Neutrophil (primary cell): ENCODE measurements around the gene TEAD1.

Experiments used
- H3K27ac ChIP-seq: fragments of 200-600 bp; sonication (generic); 2 replicates; pipeline ENCODE4 v1.5.1; 2016; ENCODE audit warnings: mild to moderate bottlenecking, moderate library complexity
- H3K27me3 ChIP-seq: fragments of 200-600 bp; sonication (generic); 2 replicates; pipeline ENCODE4 v1.6.0; 2016; ENCODE audit warnings: mild to moderate bottlenecking
- H3K36me3 ChIP-seq: fragments of 200-600 bp; sonication (generic); 2 replicates; pipeline ENCODE4 v1.5.1; 2017
- H3K4me1 ChIP-seq, 2 experiments: fragments of 200-600 bp in 1 of 2; sonication (generic) in 1 of 2; 1 replicate in 1 of 2; 2 replicates in 1 of 2; pipeline versions ENCODE4 v1.5.1 to v1.6.1; 2013 to 2016; ENCODE audit warnings: low read depth in 1 of 2, low read length in 1 of 2, mild to moderate bottlenecking in 1 of 2, moderate library complexity in 1 of 2; ENCODE audit not compliant: control insufficient read depth in 1 of 2, insufficient read depth in 1 of 2
- H3K4me3 ChIP-seq, 2 experiments: fragments of 200-600 bp in 1 of 2; sonication (generic) in 1 of 2; 1 replicate in 1 of 2; 2 replicates in 1 of 2; pipeline ENCODE4 v1.5.1; 2013 to 2016; ENCODE audit warnings: low read depth in 1 of 2, low read length in 1 of 2, mild to moderate bottlenecking in 1 of 2, moderate library complexity in 1 of 2
- H3K9me3 ChIP-seq: fragments of 200-600 bp; sonication (generic); 2 replicates; pipeline ENCODE4 v1.5.1; 2016
- TF ChIP-seq, protein P1 (sequence below): fragments of 200-600 bp; sonication (generic); IDR thresholded peaks from 2 replicates; pipeline ENCODE4 v1.5.1; 2016; ENCODE audit warnings: antibody characterized with exemption

TEAD1 gene

DNA sequence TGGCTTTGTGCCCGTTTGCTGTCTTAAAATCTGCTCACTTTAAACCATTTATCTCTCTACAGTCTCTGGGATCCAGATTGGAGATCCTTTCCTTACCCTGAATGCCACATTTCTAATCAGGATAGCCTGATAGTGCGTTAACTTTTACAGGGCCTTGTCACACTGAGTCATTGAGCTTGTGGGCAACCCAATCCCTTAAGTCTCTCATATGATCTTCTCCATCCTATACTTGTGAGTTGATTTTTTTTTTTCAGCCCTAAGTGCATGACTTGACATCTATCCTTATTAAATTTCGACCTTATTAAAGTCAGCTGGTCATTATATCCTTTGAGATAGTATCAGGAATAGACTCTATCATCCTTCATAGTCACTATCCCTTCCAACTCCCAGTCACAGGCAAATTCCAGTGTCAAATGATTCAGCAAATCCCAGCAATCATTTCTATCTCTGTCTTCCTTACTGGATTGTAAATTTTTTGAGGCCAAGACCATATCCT lies 57.7 kb downstream of the TEAD1 start:
- H3K27ac ChIP-seq = no peak overlapping the region
- no peaks in the 10 kb centered on the region for H3K36me3 ChIP-seq
- H3K4me1 ChIP-seq = no peaks in the 10 kb centered on the region
- TF ChIP-seq, protein P1, sequence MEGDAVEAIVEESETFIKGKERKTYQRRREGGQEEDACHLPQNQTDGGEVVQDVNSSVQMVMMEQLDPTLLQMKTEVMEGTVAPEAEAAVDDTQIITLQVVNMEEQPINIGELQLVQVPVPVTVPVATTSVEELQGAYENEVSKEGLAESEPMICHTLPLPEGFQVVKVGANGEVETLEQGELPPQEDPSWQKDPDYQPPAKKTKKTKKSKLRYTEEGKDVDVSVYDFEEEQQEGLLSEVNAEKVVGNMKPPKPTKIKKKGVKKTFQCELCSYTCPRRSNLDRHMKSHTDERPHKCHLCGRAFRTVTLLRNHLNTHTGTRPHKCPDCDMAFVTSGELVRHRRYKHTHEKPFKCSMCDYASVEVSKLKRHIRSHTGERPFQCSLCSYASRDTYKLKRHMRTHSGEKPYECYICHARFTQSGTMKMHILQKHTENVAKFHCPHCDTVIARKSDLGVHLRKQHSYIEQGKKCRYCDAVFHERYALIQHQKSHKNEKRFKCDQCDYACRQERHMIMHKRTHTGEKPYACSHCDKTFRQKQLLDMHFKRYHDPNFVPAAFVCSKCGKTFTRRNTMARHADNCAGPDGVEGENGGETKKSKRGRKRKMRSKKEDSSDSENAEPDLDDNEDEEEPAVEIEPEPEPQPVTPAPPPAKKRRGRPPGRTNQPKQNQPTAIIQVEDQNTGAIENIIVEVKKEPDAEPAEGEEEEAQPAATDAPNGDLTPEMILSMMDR = no peak
- H3K9me3 ChIP-seq = no peaks in the 10 kb centered on the region
- H3K27me3 ChIP-seq = no peaks in the 10 kb centered on the region
- no peak overlapping the region for H3K4me3 ChIP-seq

DNA sequence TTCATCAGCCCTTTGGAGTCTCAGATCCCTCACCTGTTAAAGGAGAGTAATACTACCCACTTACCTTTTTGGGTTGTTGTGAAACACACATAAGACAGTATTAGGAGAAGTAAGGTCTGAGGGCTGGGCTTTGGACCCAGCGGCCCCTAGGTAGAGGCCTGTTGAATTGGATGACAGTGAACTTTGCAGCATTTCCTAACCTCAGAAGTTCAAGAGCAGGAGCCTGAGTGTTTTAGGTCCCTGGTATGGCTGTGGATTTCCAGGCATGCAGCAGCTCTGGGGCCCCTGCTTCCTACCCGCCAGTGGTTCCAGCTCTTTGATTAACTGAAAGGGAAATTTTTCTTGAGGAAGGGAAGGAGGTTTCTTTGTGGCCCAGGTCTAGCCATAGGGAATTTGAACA lies 58.9 kb downstream of the TEAD1 start:
- Histone ChIP-seq H3K4me1 (no peaks in the 10 kb centered on the region), H3K36me3 (no peaks in the 10 kb centered on the region), H3K9me3 (no peaks in the 10 kb centered on the region), H3K27ac (no peak overlapping the region), H3K4me3 (no peak overlapping the region), H3K27me3 (no peaks in the 10 kb centered on the region)
- TF ChIP-seq, protein P1 = no peak

DNA sequence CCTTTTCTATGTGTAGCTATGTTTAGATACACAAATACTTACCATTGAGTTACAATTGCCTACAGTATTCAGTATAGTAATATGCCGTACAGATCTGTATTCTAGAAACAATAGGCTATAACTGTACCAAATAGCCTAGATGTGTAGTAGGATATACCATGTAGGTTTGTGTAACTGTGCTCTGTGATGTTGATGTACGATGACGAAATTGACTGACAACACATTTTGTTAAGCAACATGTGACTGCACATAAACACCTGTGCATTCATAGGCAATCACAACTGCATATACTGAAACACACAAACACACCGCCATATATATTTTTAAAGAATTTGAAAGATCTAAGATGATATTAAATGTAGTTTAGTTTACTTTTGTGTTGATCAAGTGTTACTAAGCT lies 60.4 kb downstream of the TEAD1 start:
- TF ChIP-seq, protein P1 = no peak
- Histone ChIP-seq H3K36me3 (no peaks in the 10 kb centered on the region), H3K27me3 (no peaks in the 10 kb centered on the region), H3K9me3 (no peaks in the 10 kb centered on the region), H3K4me1 (no peaks in the 10 kb centered on the region), H3K27ac (no peak overlapping the region), H3K4me3 (no peak overlapping the region)

DNA sequence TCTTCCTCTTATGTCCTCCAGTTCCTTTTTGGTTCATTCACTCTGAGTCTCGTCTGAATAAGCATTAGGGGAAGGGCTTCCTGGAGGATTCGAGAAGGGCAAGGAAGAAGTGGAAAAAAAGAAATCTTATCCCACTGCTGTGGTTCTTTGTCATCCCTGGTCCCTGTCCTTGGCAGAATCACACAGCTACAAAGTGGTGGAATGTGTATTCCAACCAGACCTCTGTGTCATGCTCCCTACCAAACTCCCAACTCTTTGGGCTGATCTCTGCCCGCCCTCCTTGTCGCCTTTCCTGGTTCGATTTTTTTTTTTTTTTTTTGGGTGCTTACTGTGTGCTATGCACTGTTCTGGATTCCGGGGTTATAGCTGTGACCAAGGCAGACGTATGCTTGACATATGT lies 61.0 kb downstream of the TEAD1 start:
- no peak overlapping the region for H3K4me3 ChIP-seq
- H3K4me1 ChIP-seq = no peaks in the 10 kb centered on the region
- H3K27ac ChIP-seq = no peak overlapping the region
- H3K9me3 ChIP-seq = no peaks in the 10 kb centered on the region
- H3K27me3 ChIP-seq = no peaks in the 10 kb centered on the region
- TF ChIP-seq, protein P1 = no peak
- no peaks in the 10 kb centered on the region for H3K36me3 ChIP-seq

DNA sequence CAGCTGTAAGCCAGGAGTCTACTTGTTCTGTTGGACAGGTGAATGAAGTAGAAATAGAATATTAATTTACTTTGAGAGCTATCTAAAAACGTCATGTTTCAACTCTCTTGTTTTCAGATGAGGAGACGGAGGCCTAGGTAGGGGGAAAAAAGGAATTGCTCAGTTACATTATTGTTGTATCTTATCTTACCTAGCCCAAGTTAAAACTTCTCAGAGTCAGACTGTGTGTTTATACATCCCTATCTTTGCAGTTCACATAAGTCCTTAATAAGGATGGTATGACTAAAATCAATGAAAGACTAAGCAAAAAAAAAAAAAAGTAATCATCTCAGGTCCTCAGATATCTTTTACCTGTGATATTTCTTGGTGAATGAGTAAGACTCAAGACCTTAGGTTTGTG lies 62.8 kb downstream of the TEAD1 start:
- TF ChIP-seq, protein P1 = no peak

More for the DNA sequence above, 62.8 kb downstream of the TEAD1 start:
- Histone ChIP-seq H3K36me3 (no peaks in the 10 kb centered on the region), H3K4me3 (no peak overlapping the region), H3K27ac (no peak overlapping the region), H3K4me1 (no peaks in the 10 kb centered on the region), H3K9me3 (no peaks in the 10 kb centered on the region), H3K27me3 (no peaks in the 10 kb centered on the region)
